Mucosa of rectum (tissue), 2 donors: ENCODE data around the gene OLR1.

Source experiments
- H3K27ac ChIP-seq, 2 donors: one replicate each; pipeline ENCODE4 v1.7.0; 2013; ENCODE audit warnings: inconsistent platforms in 2 of 2, low read depth in 2 of 2, low read length in 2 of 2
- H3K27me3 ChIP-seq, 2 donors: one replicate each; pipeline ENCODE4 v1.7.0; 2013; ENCODE audit warnings: low read length in 2 of 2; ENCODE audit not compliant: control insufficient read depth in 2 of 2, insufficient read depth in 2 of 2
- H3K36me3 ChIP-seq, 2 donors: one replicate each; pipeline ENCODE4 v1.7.0; 2013; ENCODE audit warnings: low read length in 2 of 2; ENCODE audit not compliant: control insufficient read depth in 2 of 2, insufficient read depth in 2 of 2
- H3K4me1 ChIP-seq, 2 donors: one replicate each; pipeline ENCODE4 v1.7.0; 2013; ENCODE audit warnings: low read length in 2 of 2, mild to moderate bottlenecking in 1 of 2; ENCODE audit not compliant: control insufficient read depth in 2 of 2, insufficient read depth in 2 of 2
- H3K4me3 ChIP-seq, 2 donors: one replicate each; pipeline ENCODE4 v1.7.0; 2013; ENCODE audit warnings: low read length in 2 of 2
- H3K9ac ChIP-seq, 2 donors: one replicate each; pipeline ENCODE4 v1.7.0; 2013; ENCODE audit warnings: low read length in 2 of 2, low read depth in 1 of 2, mild to moderate bottlenecking in 1 of 2
- H3K9me3 ChIP-seq, 2 donors: one replicate each; pipeline ENCODE4 v1.7.0; 2013; ENCODE audit warnings: low read length in 2 of 2; ENCODE audit not compliant: control insufficient read depth in 2 of 2
- donor health status: healthy.
- donor health status: Normal muscosa, but diverticular disease.

Gene OLR1

GRCh38 chr12:10174986-10175614 lies 3.2 kb upstream of the OLR1 start:
- Histone ChIP-seq H3K36me3 (no peaks in the 10 kb centered on the region), H3K9ac (no peak overlapping the region), H3K27ac (peak overlapping the region in 1 of 2 donors; percentile 11), H3K4me3 (no peak overlapping the region), H3K27me3 (no peaks in the 10 kb centered on the region), H3K4me1 (peaks cover 4 to 10% of the 10 kb centered on the region in 2 donors), H3K9me3 (no peaks in the 10 kb centered on the region)

- peaks cover 0 to 2% of the 10 kb centered on the region in 2 donors for H3K4me1 ChIP-seq
- no peak overlapping the region for H3K9ac ChIP-seq
- H3K27ac ChIP-seq = no peak overlapping the region
- no peak overlapping the region for H3K4me3 ChIP-seq
- H3K36me3 ChIP-seq = no peaks in the 10 kb centered on the region
- H3K9me3 ChIP-seq = no peaks in the 10 kb centered on the region
- no peaks in the 10 kb centered on the region for H3K27me3 ChIP-seq
These were observed 1.7 kb downstream of the OLR1 start for GRCh38 chr12:10170216-10170615.

- H3K9me3 ChIP-seq = no peaks in the 10 kb centered on the region
- H3K4me1 ChIP-seq = no peaks in the 10 kb centered on the region
- no peak overlapping the region for H3K9ac ChIP-seq
- H3K27me3 ChIP-seq = no peaks in the 10 kb centered on the region
- H3K27ac ChIP-seq = no peak overlapping the region
- H3K4me3 ChIP-seq = no peak overlapping the region
- H3K36me3 ChIP-seq = no peaks in the 10 kb centered on the region
These were observed 2.8 kb downstream of the OLR1 start for GRCh38 chr12:10169104-10169503.

- H3K4me3 ChIP-seq = no peak overlapping the region
- no peak overlapping the region for H3K27ac ChIP-seq
- no peak overlapping the region for H3K9ac ChIP-seq
- H3K27me3 ChIP-seq = no peaks in the 10 kb centered on the region
- H3K36me3 ChIP-seq = no peaks in the 10 kb centered on the region
- H3K4me1 ChIP-seq = no peaks in the 10 kb centered on the region
- no peaks in the 10 kb centered on the region for H3K9me3 ChIP-seq
These were observed 4.3 kb downstream of the OLR1 start for GRCh38 chr12:10167599-10167998.

- Histone ChIP-seq H3K9me3 (no peaks in the 10 kb centered on the region), H3K9ac (no peak overlapping the region), H3K27me3 (no peaks in the 10 kb centered on the region), H3K4me1 (no peaks in the 10 kb centered on the region), H3K36me3 (no peaks in the 10 kb centered on the region), H3K4me3 (no peak overlapping the region), H3K27ac (no peak overlapping the region)
These were observed 6.5 kb downstream of the OLR1 start for GRCh38 chr12:10165421-10165820.

GRCh38 chr12:10163084-10163483 lies 8.8 kb downstream of the OLR1 start:
- Histone ChIP-seq H3K9me3 (no peaks in the 10 kb centered on the region), H3K36me3 (no peaks in the 10 kb centered on the region), H3K4me3 (no peak overlapping the region), H3K9ac (no peak overlapping the region), H3K27me3 (no peaks in the 10 kb centered on the region), H3K27ac (no peak overlapping the region), H3K4me1 (no peaks in the 10 kb centered on the region)

GRCh38 chr12:10160617-10161385 lies 11.1 kb downstream of the OLR1 start:
- H3K27me3 ChIP-seq = no peaks in the 10 kb centered on the region
- no peak overlapping the region for H3K9ac ChIP-seq
- no peaks in the 10 kb centered on the region for H3K9me3 ChIP-seq
- H3K36me3 ChIP-seq = no peaks in the 10 kb centered on the region
- no peak overlapping the region for H3K4me3 ChIP-seq
- no peak overlapping the region for H3K27ac ChIP-seq
- H3K4me1 ChIP-seq = no peaks in the 10 kb centered on the region

- no peaks in the 10 kb centered on the region for H3K27me3 ChIP-seq
- no peak overlapping the region for H3K9ac ChIP-seq
These were observed 12.7 kb downstream of the OLR1 start for GRCh38 chr12:10159280-10159679.

GRCh38 chr12:10158406-10158805 lies 13.5 kb downstream of the OLR1 start:
- no peak overlapping the region for H3K9ac ChIP-seq
- H3K9me3 ChIP-seq = no peaks in the 10 kb centered on the region
- peaks cover 5 to 6% of the 10 kb centered on the region in 2 donors for H3K27me3 ChIP-seq
- no peak overlapping the region for H3K27ac ChIP-seq
- H3K36me3 ChIP-seq = no peaks in the 10 kb centered on the region
- H3K4me1 ChIP-seq = peaks cover 4 to 5% of the 10 kb centered on the region in 2 donors
- no peak overlapping the region for H3K4me3 ChIP-seq

More at GRCh38 chr12:10159280-10159679, 12.7 kb downstream of the OLR1 start:
- Histone ChIP-seq H3K27ac (no peak overlapping the region), H3K9me3 (no peaks in the 10 kb centered on the region), H3K4me3 (no peak overlapping the region), H3K36me3 (no peaks in the 10 kb centered on the region), H3K4me1 (no peaks in the 10 kb centered on the region)

- H3K9ac ChIP-seq = no peak overlapping the region
- H3K9me3 ChIP-seq = no peaks in the 10 kb centered on the region
- no peaks in the 10 kb centered on the region for H3K36me3 ChIP-seq
- peaks cover 5 to 6% of the 10 kb centered on the region in 2 donors for H3K27me3 ChIP-seq
- H3K27ac ChIP-seq = no peak overlapping the region
- H3K4me1 ChIP-seq = peaks cover 4 to 5% of the 10 kb centered on the region in 2 donors
- no peak overlapping the region for H3K4me3 ChIP-seq
These were observed 16.0 kb downstream of the OLR1 start for GRCh38 chr12:10155966-10156365.
